Measurements from ENCODE around the gene UFL1.
"Not testable (repeated sequence)": the region's sequence is repeated elsewhere in the genome, so short reads cannot be mapped to it uniquely, and the experiment has no call there.

UFL1 gene

DNA sequence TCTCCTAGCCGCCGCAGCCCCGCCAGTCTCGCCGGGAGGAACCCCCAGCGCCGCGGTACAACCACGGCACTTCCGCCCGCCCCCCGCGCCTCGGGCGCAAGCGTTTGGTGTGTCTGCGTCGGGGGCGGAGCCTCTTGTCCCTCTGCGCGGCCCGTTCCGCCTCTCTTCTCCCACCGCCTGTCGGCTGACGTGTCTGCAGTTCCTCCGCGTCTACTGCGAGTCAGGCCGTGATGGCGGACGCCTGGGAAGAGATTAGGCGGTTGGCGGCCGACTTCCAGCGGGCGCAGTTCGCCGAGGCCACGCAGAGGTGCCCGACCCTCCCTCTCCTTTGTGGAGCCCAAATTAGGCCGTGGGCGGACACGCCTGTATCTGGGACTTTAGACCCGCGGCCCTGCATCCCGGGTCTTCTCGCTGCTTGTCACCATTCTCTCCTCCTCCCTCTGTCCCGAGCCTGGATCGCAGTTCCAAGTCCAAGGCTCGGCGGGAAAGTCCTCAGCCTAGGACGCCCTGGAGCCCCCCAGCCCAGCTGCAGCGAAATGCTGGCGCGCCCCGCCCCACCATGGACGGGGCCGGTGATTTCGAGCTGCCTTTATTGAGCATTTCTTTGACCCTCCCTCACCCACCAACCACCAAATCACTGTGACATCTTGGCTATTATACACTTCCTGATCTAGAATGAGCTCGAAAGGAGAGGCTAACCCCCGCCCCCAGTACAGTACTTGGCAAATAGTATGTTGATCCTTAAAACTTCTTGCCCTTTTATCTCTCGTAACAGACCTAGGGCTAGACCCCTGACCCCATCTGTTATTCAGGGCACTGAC lies at the start of gene UFL1:
Gene UFL1 (plus strand): TSS at position 163 of the 821 bp plus-strand sequence. CDS start 68 bp downstream, at position 231.
- peak; percentile 93 to 95 for DNase-seq

DNA sequence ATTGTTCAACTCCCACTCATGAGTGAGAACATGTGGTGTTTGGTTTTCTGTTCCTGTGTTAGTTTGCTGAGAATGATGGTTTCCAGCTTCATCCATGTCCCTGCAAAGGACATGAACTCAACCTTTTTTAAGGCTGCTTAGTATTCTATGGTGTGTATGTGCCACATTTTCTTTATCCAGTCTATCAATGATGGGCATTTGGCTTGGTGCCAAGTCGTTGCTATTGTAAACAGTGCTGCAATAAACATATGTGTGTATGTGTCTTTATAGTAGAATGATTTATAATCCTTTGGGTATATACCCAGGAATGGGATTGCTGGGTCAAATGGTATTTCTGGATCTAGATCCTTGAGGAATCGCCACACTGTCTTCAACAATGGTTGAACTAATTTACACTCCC lies 49.3 kb upstream of the UFL1 start:
- not testable (repeated sequence) for DNase-seq

- DNase-seq, result no peak
Observed at GRCh38 chr6:96478695-96479094, 42.9 kb upstream of the UFL1 start.

GRCh38 chr6:96491926-96492325 lies 29.7 kb upstream of the UFL1 start:
- no peak for DNase-seq

- peak; percentile 57 to 70 for DNase-seq
Observed at GRCh38 chr6:96499781-96500180, 21.8 kb upstream of the UFL1 start.

DNA sequence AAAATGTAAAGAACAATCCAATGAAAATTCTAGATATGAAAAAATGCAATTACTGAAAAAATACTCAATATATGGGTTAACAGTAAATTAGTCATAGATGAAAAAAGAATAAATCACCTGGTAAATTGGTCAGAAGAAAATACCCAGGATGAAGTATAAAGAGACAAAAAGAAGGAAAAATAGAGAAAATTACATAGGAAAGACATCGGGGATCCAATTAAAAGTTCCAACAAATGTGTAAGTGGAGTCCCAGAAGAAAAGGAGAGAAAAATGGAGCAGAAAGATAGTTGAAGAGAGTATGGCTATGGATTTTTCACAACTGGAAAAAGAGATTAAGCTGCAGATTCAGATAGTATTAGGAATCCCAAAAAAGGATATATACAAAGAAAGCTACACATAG lies 18.7 kb upstream of the UFL1 start:
- DNase-seq, result no peak

GRCh38 chr6:96505363-96505762 lies 16.2 kb upstream of the UFL1 start:
- DNase-seq, result no peak

GRCh38 chr6:96509281-96509680 lies 12.3 kb upstream of the UFL1 start:
- DNase-seq, result no peak

GRCh38 chr6:96520171-96521115 lies 1.2 kb upstream of the UFL1 start:
- DNase-seq, result no peak

DNA sequence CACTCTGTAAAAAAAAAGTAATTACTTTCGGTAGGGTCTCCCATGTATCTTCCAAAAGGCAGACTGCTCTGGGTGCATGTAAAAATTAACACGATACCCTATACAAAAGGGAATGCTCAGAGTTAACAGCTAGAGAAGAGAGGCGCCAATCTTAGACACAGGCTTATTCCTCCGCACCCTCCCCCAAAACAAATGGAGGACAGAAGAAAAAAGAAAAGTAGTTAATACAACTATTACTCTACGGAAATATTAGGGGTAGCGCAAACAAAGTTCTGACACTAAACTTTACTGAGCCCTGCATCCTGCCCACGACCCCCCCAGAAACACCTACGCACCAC lies 331 bp upstream of the UFL1 start:
- no peak for DNase-seq

DNA sequence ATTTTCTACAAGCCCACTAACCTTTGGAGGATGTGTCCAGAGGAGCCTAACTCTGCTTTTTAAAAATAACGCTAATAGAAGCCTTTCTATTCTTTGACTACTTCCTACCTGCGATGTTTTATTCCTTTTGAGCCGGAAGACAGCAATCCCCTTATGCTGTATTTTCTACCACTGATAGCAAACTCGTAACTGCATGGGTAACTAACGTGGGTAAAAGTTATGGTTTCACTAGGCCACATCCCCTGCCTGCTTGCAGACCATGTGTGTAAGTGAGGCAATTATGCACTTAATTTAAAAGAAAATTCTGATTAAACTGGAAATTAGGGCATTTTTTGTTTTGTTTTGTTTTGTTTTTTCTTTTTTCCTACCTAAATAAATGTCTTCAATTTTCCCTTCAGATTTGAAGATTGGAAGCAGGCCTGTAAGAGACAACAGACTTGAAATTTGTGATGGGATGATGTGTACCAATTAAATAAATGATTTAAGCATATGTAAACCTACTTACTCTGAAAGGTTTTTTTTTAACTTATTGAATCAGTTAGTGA lies 931 bp downstream of the UFL1 start:
- peak in 1 of 2 donors; percentile 50 for DNase-seq

DNA sequence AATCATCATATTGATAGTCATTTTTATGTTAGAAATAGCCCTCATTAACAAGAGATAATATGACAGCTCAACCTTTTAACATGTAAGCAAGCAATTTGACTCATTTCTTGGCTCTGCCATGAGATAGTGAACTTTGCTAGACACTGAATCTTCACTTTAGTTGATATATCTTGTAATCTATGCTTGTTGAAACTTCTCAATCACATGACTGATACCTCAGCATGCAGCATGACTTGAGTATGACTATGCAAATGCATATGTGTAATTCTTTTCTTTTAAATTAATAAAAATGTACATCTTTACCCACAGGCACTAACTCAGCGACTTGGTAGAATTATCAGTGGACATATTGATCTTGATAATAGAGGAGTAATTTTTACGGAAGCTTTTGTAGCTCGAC lies 6.6 kb downstream of the UFL1 start:
- no peak for DNase-seq

DNA sequence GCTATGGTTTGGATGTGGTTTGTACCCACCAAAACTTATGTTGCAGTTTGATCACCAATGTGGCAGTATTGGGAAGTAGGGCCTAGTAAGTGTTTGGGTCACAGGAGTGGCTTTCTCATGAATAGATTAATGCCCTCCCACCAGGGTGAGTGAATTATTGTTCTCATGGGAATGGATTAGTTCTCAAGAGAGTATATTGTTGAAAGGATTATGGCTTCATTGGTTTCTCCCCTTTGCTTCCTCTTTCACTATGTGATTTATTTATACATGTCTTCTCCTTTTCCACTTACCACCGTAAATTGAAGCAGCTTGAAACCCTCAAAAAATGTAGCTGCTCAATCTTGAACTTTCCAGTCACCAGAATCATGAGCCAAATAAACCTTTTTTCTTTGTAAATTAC lies 10.8 kb downstream of the UFL1 start:
- no peak for DNase-seq

DNA sequence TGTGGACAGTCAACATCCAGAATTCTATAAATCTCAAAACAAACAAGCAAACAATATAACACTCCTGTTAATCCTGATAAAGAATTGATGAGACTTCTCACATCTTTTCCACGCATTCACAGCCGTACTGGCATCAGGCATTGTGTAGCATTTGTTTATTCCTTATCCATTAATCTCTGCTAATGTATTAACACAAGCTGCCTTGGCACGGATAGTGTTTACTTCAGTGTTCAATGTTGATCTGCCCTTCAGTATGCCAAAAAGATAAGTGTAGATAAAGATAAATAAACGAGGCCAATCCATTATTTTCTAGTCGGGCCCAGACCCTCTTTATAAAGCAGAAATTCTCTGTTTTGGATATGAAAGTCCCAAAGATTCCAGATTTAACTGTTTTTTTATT lies 16.1 kb downstream of the UFL1 start:
- DNase-seq, result no peak

DNA sequence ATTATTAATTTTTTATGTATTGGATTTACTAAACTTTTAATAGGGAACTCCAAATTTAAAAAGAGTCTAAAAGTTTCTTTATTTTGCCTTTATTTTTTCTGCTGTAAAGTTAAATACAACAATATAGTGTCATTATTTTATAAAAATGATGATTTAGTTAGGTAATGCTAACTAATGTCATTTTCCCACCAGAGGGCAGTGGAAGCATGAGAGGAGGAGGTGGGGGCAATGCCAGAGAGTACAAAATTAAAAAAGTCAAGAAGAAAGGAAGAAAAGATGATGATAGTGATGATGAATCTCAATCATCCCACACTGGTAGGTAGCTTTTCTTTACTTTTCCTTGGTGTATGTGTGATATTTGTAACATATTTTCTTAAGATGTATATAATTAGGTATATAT lies 21.1 kb downstream of the UFL1 start:
- DNase-seq, result peak in 1 of 2 donors; percentile 22

DNA sequence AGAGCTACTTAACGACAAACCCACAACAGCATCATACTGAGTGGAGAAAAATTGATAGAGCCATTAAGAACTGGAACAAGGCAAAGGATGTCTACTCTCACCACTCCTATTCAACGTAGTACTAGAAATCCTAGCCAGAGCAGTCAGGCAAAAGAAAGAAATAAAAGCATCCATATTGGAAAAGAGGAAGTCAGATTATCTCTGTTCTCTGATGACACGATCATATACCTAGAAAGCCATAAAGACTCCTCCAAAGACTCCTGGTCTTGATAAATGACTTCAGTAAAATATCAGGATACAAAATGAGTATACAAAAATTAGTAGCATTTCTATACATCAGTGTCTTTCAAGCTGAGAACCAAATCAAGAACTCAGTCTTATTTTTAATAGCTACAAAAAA lies 24.3 kb downstream of the UFL1 start:
- DNase-seq, result no peak

DNA sequence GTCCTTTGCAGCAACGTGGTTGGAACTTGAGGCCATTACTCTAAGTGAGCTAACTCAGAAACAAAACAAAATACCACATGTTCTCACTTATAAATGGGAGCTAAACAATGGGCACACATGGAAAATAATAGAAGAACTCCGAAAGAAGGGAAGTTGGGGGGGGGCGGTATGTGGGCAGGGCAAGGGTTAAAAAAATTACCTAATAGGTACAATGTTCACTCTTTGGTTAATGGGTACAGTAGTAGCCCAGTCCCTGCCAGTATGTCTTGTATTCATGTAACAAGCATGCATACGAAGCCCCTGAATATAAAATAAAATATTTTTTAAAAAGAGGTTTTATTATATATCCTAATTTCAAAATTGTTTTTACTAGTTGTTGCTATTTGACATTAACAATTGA lies 26.0 kb downstream of the UFL1 start:
- DNase-seq, result no peak

DNA sequence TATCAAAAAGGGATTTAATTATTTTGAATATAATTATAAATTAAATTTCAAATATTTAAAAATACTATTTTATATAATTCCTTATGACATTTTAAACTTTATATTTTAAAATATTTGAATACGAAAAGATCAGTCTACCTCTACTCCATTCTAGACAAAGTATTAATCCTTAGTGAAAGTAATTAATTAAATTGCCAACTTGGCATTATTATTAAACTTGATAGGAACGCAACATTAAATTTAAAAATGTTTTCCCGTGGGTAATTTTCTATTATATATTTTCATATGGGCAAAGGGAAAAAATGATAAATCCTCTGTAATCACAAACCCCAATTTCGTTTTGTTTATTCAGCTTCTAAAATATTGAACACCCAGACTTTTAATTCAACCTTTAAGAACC lies 33.0 kb downstream of the UFL1 start:
- DNase-seq, result no peak

DNA sequence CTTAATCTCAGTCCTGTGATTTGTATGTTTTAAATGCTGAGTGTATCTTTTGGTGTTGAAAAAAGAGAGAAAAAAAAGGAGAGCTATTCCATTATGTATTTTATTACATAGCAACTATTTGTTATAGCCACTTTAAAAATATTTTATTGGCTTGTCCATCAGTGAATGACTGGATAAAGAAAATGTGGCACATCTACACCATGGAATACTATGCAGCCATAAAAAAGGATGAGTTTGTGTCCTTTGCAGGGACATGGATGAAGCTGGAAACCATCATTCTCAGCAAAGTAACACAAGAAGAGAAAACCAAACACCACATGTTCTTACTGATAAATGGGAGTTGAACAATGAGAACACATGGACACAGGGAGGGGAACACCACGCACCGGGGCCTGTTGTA lies 38.1 kb downstream of the UFL1 start:
- not testable (repeated sequence) for DNase-seq

- no peak for DNase-seq
Observed at GRCh38 chr6:96562886-96563285, 41.3 kb downstream of the UFL1 start, which contains the start of gene FHL5. Gene FHL5, plus strand, starts transcription at chr6:96563128. Its CDS starts 40,486 bp downstream, at chr6:96603614.

GRCh38 chr6:96563853-96564252 lies 42.2 kb downstream of the UFL1 start:
- no peak for DNase-seq

DNA sequence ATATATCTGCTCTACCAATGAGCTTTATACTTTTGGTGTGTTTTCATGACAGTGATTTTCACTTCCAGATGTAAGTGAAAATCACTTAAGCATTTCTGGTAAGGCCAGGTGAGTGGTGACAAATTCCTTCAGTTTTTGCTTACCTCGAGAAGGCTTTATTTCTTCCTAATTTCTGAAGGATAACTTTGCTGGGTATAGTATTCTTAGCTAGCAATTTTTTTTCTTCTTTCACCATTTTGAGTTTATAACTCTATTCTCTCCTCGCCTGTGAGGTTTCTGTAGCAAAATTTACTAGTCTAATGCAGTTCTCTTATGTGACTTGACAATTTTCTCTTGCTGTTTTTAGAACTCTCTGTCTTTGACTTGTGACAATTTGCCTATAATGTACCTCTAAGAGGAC lies 48.4 kb downstream of the UFL1 start:
- no peak for DNase-seq

DNA sequence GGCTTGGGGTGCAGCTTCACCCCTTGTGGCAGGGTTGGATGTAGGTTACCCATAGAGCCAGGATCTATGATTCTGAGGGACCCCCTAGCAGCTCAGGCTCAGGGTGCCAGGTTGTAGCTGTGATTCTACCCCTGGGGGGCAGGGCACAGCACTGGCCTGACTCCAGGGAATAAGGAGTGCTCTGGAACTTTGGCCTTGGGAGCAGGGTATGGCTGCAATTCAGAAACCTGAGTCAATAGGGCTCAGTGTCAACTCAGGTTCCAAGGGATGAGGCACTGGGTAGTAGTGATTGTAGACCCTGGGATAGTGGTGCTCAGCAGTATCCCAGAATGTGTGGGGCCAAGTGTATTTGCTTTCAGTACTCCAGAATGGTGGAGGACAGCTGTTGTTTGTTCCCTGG lies 49.9 kb downstream of the UFL1 start:
- no peak for DNase-seq

- no peak for DNase-seq
Observed at GRCh38 chr6:96575359-96575758, 53.8 kb downstream of the UFL1 start.
